ENCODE data around the gene SLC25A41.
A peak's percentile ranks its signal among the peaks of the same experiment; 100 is the strongest.
"Not testable (repeated sequence)": the region's sequence is repeated elsewhere in the genome, so short reads cannot be mapped to it uniquely, and the experiment has no call there.

SLC25A41 gene

GRCh38 chr19:6412061-6412446 is 21.5 kb downstream of the SLC25A41 start:
- no peak for DNase-seq (ENCODE audit: low spot score)

GRCh38 chr19:6409346-6409745 is 24.2 kb downstream of the SLC25A41 start:
- DNase-seq (ENCODE audit: low spot score), result no peak

- no peak for DNase-seq (ENCODE audit: low spot score)
Measured at GRCh38 chr19:6406401-6406800, 27.2 kb downstream of the SLC25A41 start.

GRCh38 chr19:6402837-6403608 is 30.5 kb downstream of the SLC25A41 start:
- no peak for DNase-seq (ENCODE audit: low spot score)

- DNase-seq (ENCODE audit: low spot score), result no peak
Measured at GRCh38 chr19:6402058-6402457, 31.5 kb downstream of the SLC25A41 start.

GRCh38 chr19:6400062-6400944 is 33.3 kb downstream of the SLC25A41 start:
- DNase-seq (ENCODE audit: low spot score), result not testable (repeated sequence)

GRCh38 chr19:6396305-6396704 is 37.3 kb downstream of the SLC25A41 start:
- no peak for DNase-seq (ENCODE audit: low spot score)

GRCh38 chr19:6394831-6395230 is 38.7 kb downstream of the SLC25A41 start:
- DNase-seq (ENCODE audit: low spot score), result no peak

GRCh38 chr19:6393983-6394412 is 39.6 kb downstream of the SLC25A41 start:
- DNase-seq (ENCODE audit: low spot score), result no peak

GRCh38 chr19:6393074-6393982 is 40.2 kb downstream of the SLC25A41 start, which contains the start of gene GTF2F1:
GTF2F1 (minus strand) TSS chr19:6393164; CDS start chr19:6392995, 169 bp downstream.
- peak; percentile 99 for DNase-seq (ENCODE audit: low spot score)

GRCh38 chr19:6392221-6393073 is 41.1 kb downstream of the SLC25A41 start:
- DNase-seq (ENCODE audit: low spot score), result peak; percentile 5

GRCh38 chr19:6387372-6387771 is 46.2 kb downstream of the SLC25A41 start:
- peak; percentile 7 for DNase-seq (ENCODE audit: low spot score)

- DNase-seq (ENCODE audit: low spot score), result no peak
Measured at GRCh38 chr19:6384381-6384780, 49.2 kb downstream of the SLC25A41 start.

- peak; percentile 16 for DNase-seq (ENCODE audit: low spot score)
Measured at GRCh38 chr19:6383188-6383587, 50.4 kb downstream of the SLC25A41 start.

GRCh38 chr19:6381030-6381750 is 52.4 kb downstream of the SLC25A41 start:
- no peak for DNase-seq (ENCODE audit: low spot score)

- DNase-seq (ENCODE audit: low spot score), result no peak
Measured at GRCh38 chr19:6379744-6380143, 53.8 kb downstream of the SLC25A41 start.

- peak; percentile 22 for DNase-seq (ENCODE audit: low spot score)
Measured at GRCh38 chr19:6378486-6378885, 55.1 kb downstream of the SLC25A41 start.

GRCh38 chr19:6378041-6378440 is 55.5 kb downstream of the SLC25A41 start:
- DNase-seq (ENCODE audit: low spot score), result no peak

GRCh38 chr19:6376512-6377190 is 56.9 kb downstream of the SLC25A41 start:
- no peak for DNase-seq (ENCODE audit: low spot score)

Data from D341Med (cell line).